K562 (cell line): ENCODE results near the gene PSMD1. TPM values are rescaled to one million over a fixed set of nuclear protein-coding genes. Genes with fewer than 3 reads are reported as not detected.

Experiments used
- ATAC-seq: fragments of 200-7000 bp; cut with Tn5 transposase; 3 replicates; pipeline ENCODE4 v1.9.1; 2020; ENCODE audit warnings: moderate library complexity
- BruUV-seq: library from RNA; stranded (reverse); fragments of 400-500 nt; replicated peaks from 2 replicates; lab custom pipeline; 2021; lab: Mats Ljungman, UMichigan
- CTCF ChIA-PET: fragments of 300-600 bp; formaldehyde crosslinking; extraction: SDS; loops from one replicate; lab custom pipeline; 2021; ENCODE audit warnings: low intra/inter-chr PET ratio; lab: Yijun Ruan, JAX
- POLR2A ChIA-PET: fragments of 300-600, 350-650 bp; sonication (Branson Sonifier 250); formaldehyde crosslinking; extraction: SDS; loops from one replicate; lab custom pipeline; 2021; ENCODE audit warnings: antibody characterized with exemption, inconsistent platforms; lab: Yijun Ruan, JAX
- DNase-seq, 4 experiments: peaks; one replicate each; pipeline versions ENCODE4 v3.0.0 to v3.0.0-alpha.2; 2011 to 2018; ENCODE audit warnings: low spot score in 3 of 4, mixed read lengths in 3 of 4; ENCODE audit errors: extremely low read depth in 1 of 4
- FAIRE-seq: peaks from 2 replicates; lab custom pipeline; 2011; peaks lifted over from hg19 to GRCh38; lab: Jason Lieb, UNC
- H2AFZ ChIP-seq: 2 replicates; pipeline ENCODE4 v1.6.0; 2011; ENCODE audit warnings: low read depth, low read length, control low read depth, inconsistent platforms
- H3K27ac ChIP-seq: fragments of 200-600 bp; 3 replicates; pipeline ENCODE4 v1.8.0; 2011; ENCODE audit warnings: low read depth, mild to moderate bottlenecking, control low read depth, inconsistent platforms, low read length, moderate library complexity, mixed read lengths; ENCODE audit errors: extremely low read depth
- H3K27me3 ChIP-seq, 2 experiments: fragments of 300-600 bp in 1 of 2; 2 replicates in 1 of 2; 3 replicates in 1 of 2; pipeline versions ENCODE4 v1.6.0 to v1.8.0; 2011; ENCODE audit warnings: inconsistent platforms in 2 of 2, low read length in 2 of 2, mild to moderate bottlenecking in 1 of 2, mixed read lengths in 1 of 2, moderate library complexity in 1 of 2; ENCODE audit not compliant: control insufficient read depth in 2 of 2, insufficient read depth in 2 of 2
- H3K36me3 ChIP-seq: fragments of 300-600 bp; 3 replicates; pipeline ENCODE4 v1.8.0; 2011; ENCODE audit warnings: mild to moderate bottlenecking, low read length, inconsistent platforms; ENCODE audit not compliant: control insufficient read depth, insufficient read depth
- H3K4me1 ChIP-seq, 2 experiments: fragments of 200-600 bp in 1 of 2; replicated peaks in 1 of 2; 2 replicates in 1 of 2; 3 replicates in 1 of 2; pipeline versions ENCODE4 v1.5.1 to v1.8.0; 2011; ENCODE audit warnings: inconsistent platforms in 2 of 2, low read length in 2 of 2, mild to moderate bottlenecking in 1 of 2, mixed read lengths in 1 of 2, moderate library complexity in 1 of 2; ENCODE audit not compliant: control insufficient read depth in 2 of 2, insufficient read depth in 2 of 2
- H3K4me2 ChIP-seq: 2 replicates; pipeline ENCODE4 v1.6.1; 2011; ENCODE audit warnings: low read length, control low read depth, inconsistent platforms, mixed read lengths; ENCODE audit not compliant: insufficient read depth
- H3K4me3 ChIP-seq: fragments of 200-600 bp; sonication (generic), shearing (Covaris generic); 2 replicates; pipeline ENCODE4 v1.5.1; 2016; ENCODE audit warnings: control low read depth, inconsistent platforms
- H3K79me2 ChIP-seq: fragments of 200-600 bp; 3 replicates; pipeline ENCODE4 v1.8.0; 2011; ENCODE audit warnings: low read length, inconsistent platforms; ENCODE audit not compliant: control insufficient read depth, insufficient read depth
- H3K9ac ChIP-seq, 2 experiments: 2 replicates each; pipeline versions ENCODE4 v1.6.0 to v1.6.1; 2011; ENCODE audit warnings: low read depth in 2 of 2, low read length in 2 of 2, control low read depth in 1 of 2, inconsistent platforms in 1 of 2, mild to moderate bottlenecking in 1 of 2, mixed read lengths in 1 of 2; ENCODE audit not compliant: insufficient read depth in 1 of 2
- H3K9me1 ChIP-seq: one replicate; pipeline ENCODE4 v1.6.0; 2011; ENCODE audit warnings: inconsistent platforms, mild to moderate bottlenecking, low read length, moderate library complexity; ENCODE audit not compliant: control insufficient read depth, insufficient read depth
- H3K9me3 ChIP-seq: replicated peaks from 2 replicates; pipeline ENCODE4 v1.5.1; 2011; ENCODE audit warnings: low read depth, low read length, inconsistent platforms; ENCODE audit not compliant: control insufficient read depth, insufficient read depth
- H4K20me1 ChIP-seq: replicated peaks from 2 replicates; pipeline ENCODE4 v1.6.1; 2011; ENCODE audit warnings: low read length, inconsistent platforms, mixed read lengths; ENCODE audit not compliant: control insufficient read depth, insufficient read depth
- ZNF609 ChIP-seq: sonication (generic); formaldehyde crosslinking; IDR thresholded peaks from 2 replicates; pipeline ENCODE4 v1.8.1; 2023; ENCODE audit warnings: missing genetic modification reagents, mild to moderate bottlenecking, borderline replicate concordance
- WGBS: fragments of 100-300 bp; shearing (Covaris generic); methylation state at CpG from one replicate; pipeline ENCODE4 v1.1.6; 2016; ENCODE audit warnings: low coverage, mixed read lengths; ENCODE audit not compliant: insufficient coverage; ENCODE audit errors: missing lambda C conversion rate; 5-methylcytosine and 5-hydroxymethylcytosine counted together
- in situ Hi-C: fragments of 300-500 bp; cut with MboI; formaldehyde crosslinking; loops from 4 replicates; pipeline ENCODE4 v1.15.0; 2018; ENCODE audit warnings: inconsistent platforms, mixed read lengths
- intact Hi-C: fragments of 100-400 bp; cut with micrococcal nuclease; formaldehyde crosslinking; loops from 2 replicates; pipeline ENCODE4 v1.14.2; 2022
- polyA plus RNA-seq, 8 experiments: library from polyadenylated mRNA; depleted of rRNA in 4 of 8; stranded (reverse) in 5 of 8; unstranded in 3 of 8; fragments of >200 nt; fragmentation: Nextera tagmentation in 2 of 8; fragmentation: Illumina TruSeq in 1 of 8; extraction: Ambion mirVana in 2 of 8; extraction: Trizol in 1 of 8; gene quantifications; 2 replicates each; pipeline versions ENCODE4 v1.2.1 to v1.2.3, GENCODE V29; 2011 to 2014; ENCODE audit warnings: inconsistent platforms in 1 of 8, missing spikeins in 1 of 8
- total RNA-seq, 7 experiments: library from RNA; depleted of rRNA in 6 of 7; stranded (reverse); fragments of >200 nt in 6 of 7; fragmentation: Illumina TruSeq in 2 of 7; extraction: Trizol in 2 of 7; gene quantifications; 2 replicates each; pipeline versions ENCODE4 v1.2.1 to v1.2.3, GENCODE V29; 2011 to 2021; ENCODE audit warnings: low replicate concordance in 1 of 7

Gene PSMD1
- total and polyA plus RNA-seq, 9 of the 15 experiments (the other 6 are each of a cell fraction or from before 2014, with no cell fraction given) = 100 to 257 (median 147) TPM

DNA sequence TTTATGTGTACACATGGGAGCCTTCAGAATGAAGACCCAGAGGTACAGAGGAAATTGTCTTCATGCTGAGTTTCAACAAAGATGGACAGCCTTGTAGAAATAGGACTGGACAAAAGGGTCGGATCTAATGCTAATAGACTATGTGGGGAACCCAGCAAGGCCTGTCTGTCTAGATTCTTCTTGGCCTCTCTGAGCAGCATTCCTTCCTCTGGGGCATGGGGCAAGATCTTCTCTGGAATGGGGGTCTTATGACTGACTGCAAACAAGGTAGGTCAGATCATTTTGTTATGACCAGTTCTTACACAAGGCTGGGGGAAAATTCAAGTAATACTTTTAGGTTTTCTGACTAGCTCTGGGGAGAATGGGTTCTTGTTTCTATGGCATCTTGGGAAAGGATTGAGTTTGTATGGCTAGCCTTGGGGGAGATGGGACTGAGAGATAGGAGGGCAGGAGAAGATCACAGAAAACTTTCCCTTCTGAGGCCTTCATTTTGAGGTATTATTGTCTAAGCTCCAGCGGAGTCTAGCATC, 46.4 kb upstream of the PSMD1 start:
- DNase-seq = no peak
- whole genome bisulfite sequencing = 0% methylated on average over 2 of the region's 2 CpGs
- H3K9me1 ChIP-seq = no peaks in the 10 kb centered on the region
- intact Hi-C loops = no loop called here
- no peak overlapping the region for H3K4me3 ChIP-seq
- no peaks in the 10 kb centered on the region for H3K79me2 ChIP-seq
- no peak overlapping the region for H2AFZ ChIP-seq
- no peak for ATAC-seq
- no peaks in the 10 kb centered on the region for H3K9me3 ChIP-seq
- H3K27me3 ChIP-seq = peaks cover 10 to 27% of the 10 kb centered on the region in 2 experiments; a peak in 3 of 5 replicates
- no peak for FAIRE-seq
- no peak overlapping the region for H3K9ac ChIP-seq
- no TSS peak for BruUV-seq
- ChIA-PET POLR2A (no interaction called here), CTCF (no interaction called here)
- no peaks in the 10 kb centered on the region for H3K36me3 ChIP-seq
- TF ChIP-seq ZNF609 (CRISPR knock-in tag) = no peak
- no peaks in the 10 kb centered on the region for H3K4me1 ChIP-seq
- H3K4me2 ChIP-seq = no peak overlapping the region
- in situ Hi-C loops = no loop called here
- no peak overlapping the region for H3K27ac ChIP-seq
- H4K20me1 ChIP-seq = no peaks in the 10 kb centered on the region; the same call in 1 of the 2 replicates
